KOPT-K1 (cell line): Measurements from ENCODE around the gene MIA3.
A peak's percentile ranks its signal among the peaks of the same experiment; 100 is the strongest.

ENCODE experiments used
- H3K27ac ChIP-seq: fragments of 200-600 bp; sonication (generic); 2 replicates; pipeline ENCODE4 v1.5.1; 2016; ENCODE audit warnings: antibody characterized with exemption, mild to moderate bottlenecking, low read depth, low read length; ENCODE audit not compliant: poor library complexity, severe bottlenecking
- H3K36me3 ChIP-seq: fragments of 200-600 bp; sonication (generic); 2 replicates; pipeline ENCODE4 v1.5.1; 2017; ENCODE audit warnings: antibody characterized with exemption, mild to moderate bottlenecking, low read length, moderate library complexity; ENCODE audit not compliant: insufficient read depth
- H3K9me3 ChIP-seq: fragments of 200-600 bp; sonication (generic); 2 replicates; pipeline ENCODE4 v1.5.1; 2017; ENCODE audit warnings: antibody characterized with exemption, low read length, mild to moderate bottlenecking; ENCODE audit not compliant: insufficient read depth, poor library complexity, severe bottlenecking

Gene MIA3, protein sequence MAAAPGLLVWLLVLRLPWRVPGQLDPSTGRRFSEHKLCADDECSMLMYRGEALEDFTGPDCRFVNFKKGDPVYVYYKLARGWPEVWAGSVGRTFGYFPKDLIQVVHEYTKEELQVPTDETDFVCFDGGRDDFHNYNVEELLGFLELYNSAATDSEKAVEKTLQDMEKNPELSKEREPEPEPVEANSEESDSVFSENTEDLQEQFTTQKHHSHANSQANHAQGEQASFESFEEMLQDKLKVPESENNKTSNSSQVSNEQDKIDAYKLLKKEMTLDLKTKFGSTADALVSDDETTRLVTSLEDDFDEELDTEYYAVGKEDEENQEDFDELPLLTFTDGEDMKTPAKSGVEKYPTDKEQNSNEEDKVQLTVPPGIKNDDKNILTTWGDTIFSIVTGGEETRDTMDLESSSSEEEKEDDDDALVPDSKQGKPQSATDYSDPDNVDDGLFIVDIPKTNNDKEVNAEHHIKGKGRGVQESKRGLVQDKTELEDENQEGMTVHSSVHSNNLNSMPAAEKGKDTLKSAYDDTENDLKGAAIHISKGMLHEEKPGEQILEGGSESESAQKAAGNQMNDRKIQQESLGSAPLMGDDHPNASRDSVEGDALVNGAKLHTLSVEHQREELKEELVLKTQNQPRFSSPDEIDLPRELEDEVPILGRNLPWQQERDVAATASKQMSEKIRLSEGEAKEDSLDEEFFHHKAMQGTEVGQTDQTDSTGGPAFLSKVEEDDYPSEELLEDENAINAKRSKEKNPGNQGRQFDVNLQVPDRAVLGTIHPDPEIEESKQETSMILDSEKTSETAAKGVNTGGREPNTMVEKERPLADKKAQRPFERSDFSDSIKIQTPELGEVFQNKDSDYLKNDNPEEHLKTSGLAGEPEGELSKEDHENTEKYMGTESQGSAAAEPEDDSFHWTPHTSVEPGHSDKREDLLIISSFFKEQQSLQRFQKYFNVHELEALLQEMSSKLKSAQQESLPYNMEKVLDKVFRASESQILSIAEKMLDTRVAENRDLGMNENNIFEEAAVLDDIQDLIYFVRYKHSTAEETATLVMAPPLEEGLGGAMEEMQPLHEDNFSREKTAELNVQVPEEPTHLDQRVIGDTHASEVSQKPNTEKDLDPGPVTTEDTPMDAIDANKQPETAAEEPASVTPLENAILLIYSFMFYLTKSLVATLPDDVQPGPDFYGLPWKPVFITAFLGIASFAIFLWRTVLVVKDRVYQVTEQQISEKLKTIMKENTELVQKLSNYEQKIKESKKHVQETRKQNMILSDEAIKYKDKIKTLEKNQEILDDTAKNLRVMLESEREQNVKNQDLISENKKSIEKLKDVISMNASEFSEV (N-terminal part only)

GRCh38 chr1:222618001-222618879, at the start of gene MIA3:
Gene MIA3 (plus strand): TSS chr1:222618097. CDS start chr1:222618111, 14 bp downstream.
- Histone ChIP-seq H3K9me3 (no peaks in the 10 kb centered on the region), H3K27ac (peak within 1 kb of the TSS; percentile 61), H3K36me3 (peaks cover 14% of the 10 kb centered on the region)

- H3K27ac ChIP-seq: no peak overlapping the region
- peaks cover 91% of the 10 kb centered on the region for H3K36me3 ChIP-seq
- peaks cover 7% of the 10 kb centered on the region for H3K9me3 ChIP-seq
Observed at GRCh38 chr1:222570837-222571236, 47.1 kb upstream of the MIA3 start.

GRCh38 chr1:222579316-222579715, 38.6 kb upstream of the MIA3 start:
- H3K36me3 ChIP-seq: peaks cover 90% of the 10 kb centered on the region
- no peaks in the 10 kb centered on the region for H3K9me3 ChIP-seq
- H3K27ac ChIP-seq: no peak overlapping the region

DNA sequence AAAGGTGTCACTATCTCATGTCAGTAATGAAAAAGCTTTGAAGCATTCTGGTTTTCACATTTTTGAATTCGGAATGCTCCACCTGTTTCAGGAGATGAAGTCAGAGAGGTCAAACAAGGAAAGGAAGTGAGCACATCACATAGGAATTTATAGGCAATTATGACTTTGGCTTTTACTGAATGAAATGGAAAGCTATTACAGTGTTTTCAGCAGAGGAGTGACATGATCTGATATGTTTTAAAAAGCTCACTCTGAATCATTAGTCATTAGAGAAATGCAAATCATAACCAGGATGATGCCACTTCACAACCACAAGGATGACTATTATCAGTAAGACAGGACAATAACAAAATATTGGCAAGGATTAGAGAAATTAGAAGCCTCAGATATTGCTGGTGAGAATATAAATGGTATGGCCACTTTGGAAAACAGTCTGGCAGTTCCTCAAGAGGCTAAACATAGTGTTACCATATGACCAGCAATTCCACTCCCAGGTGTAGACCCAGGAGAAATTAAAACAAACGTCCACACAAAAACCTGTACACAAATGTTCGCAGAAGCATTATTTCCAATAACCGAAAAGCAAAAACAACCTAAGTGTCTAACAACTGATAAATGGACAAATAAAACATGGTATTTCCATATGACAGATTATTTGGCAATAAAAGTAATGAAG, 35.7 kb upstream of the MIA3 start:
- no peak overlapping the region for H3K27ac ChIP-seq
- H3K36me3 ChIP-seq: peaks cover 86% of the 10 kb centered on the region
- H3K9me3 ChIP-seq: no peaks in the 10 kb centered on the region

GRCh38 chr1:222583079-222583478, 34.8 kb upstream of the MIA3 start:
- Histone ChIP-seq H3K9me3 (no peaks in the 10 kb centered on the region), H3K27ac (no peak overlapping the region), H3K36me3 (peaks cover 86% of the 10 kb centered on the region)

- H3K9me3 ChIP-seq: no peaks in the 10 kb centered on the region
- H3K27ac ChIP-seq: no peak overlapping the region
- H3K36me3 ChIP-seq: peaks cover 58% of the 10 kb centered on the region
Observed at GRCh38 chr1:222586842-222587241, 31.1 kb upstream of the MIA3 start.

DNA sequence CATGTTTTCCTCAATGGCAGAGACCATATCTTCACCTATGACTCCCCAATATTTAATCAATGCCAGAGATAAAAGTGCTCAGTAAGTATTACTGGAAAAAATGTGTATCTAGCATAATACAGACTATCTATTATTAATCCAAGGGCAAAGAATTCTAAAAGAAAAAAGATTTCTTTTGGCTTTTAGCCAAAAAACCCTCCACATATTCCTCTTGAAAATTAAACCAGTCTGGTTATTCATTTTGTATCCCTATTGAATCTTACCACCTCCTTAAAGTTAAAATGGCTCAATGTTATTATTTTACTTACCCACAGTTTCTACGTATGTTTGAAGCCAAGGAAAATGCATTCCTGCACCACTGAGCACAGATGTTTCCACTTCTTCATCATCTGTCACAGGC, 29.8 kb upstream of the MIA3 start:
- no peak overlapping the region for H3K27ac ChIP-seq

DNA sequence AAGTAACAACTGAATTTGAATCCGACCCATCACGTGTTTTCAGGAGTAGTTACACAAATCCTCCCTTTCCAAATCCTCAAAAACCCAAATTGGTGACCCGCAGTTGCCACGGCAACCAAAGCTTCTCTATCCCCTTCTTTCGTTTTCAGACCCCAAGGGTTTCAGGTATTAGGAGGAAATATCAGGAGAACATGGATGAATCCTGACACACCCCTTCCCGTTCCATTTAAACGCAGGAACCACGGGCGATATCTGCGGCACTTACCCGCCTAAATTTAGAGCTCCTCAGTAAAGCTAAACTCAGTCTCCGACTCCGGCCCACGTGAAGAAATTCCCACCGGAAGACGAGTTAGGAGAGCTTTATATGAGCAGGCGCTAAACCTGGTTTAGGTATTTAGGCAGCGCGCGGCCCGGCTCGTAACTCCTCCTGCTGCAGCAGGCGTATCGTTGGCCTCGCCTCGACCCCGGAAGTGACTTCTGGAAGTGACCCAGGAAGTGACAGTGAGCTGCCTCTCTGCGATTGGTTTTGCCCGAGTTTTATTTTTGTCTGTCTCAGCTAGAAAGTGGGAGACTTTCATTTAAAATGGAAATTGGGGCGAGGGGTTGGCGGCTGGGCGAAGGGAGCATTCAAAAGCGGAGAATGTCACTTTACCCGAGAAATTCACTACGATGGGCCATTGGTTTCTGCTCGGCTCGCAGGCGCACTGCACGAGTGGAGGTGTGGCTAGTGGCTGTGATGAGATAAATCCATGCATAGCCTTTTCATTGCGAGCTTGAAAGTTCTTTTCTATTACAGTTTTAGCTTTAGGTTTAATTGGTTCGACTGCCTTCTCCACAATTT, 28.2 kb upstream of the MIA3 start, which contains the start of gene TAF1A:
TAF1A (minus strand) TSS at position 472 of the 841 bp plus-strand sequence.
- Histone ChIP-seq H3K9me3 (no peaks in the 10 kb centered on the region), H3K36me3 (peaks cover 34% of the 10 kb centered on the region), H3K27ac (peak within 1 kb of the TSS; percentile 69)

More for the DNA sequence above, 29.8 kb upstream of the MIA3 start:
- peaks cover 45% of the 10 kb centered on the region for H3K36me3 ChIP-seq
- H3K9me3 ChIP-seq: no peaks in the 10 kb centered on the region

GRCh38 chr1:222592171-222592570, 25.7 kb upstream of the MIA3 start:
- no peaks in the 10 kb centered on the region for H3K9me3 ChIP-seq
- no peak overlapping the region for H3K27ac ChIP-seq
- peaks cover 11% of the 10 kb centered on the region for H3K36me3 ChIP-seq

- H3K27ac ChIP-seq: no peak overlapping the region
- no peaks in the 10 kb centered on the region for H3K36me3 ChIP-seq
- no peaks in the 10 kb centered on the region for H3K9me3 ChIP-seq
Observed at GRCh38 chr1:222594789-222595188, 23.1 kb upstream of the MIA3 start.

DNA sequence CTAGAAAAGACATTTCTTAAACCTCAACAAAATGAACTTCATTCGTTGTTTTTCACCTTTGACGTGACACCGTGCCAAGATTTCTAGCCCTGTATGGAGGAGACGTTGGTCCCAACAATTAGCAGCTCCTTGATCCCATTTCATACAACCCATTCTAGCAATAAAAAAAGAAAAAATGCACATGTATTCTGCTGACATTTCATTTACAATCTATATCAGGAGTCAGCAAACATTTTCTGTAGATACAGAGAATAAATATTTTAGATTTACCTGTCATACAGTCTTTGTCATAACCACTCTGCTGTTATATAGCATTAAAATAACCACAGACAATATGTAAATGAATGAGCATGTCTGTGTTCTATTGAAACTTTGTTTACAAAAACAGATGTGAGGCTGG, 21.2 kb upstream of the MIA3 start:
- Histone ChIP-seq H3K27ac (no peak overlapping the region), H3K36me3 (no peaks in the 10 kb centered on the region), H3K9me3 (no peaks in the 10 kb centered on the region)

DNA sequence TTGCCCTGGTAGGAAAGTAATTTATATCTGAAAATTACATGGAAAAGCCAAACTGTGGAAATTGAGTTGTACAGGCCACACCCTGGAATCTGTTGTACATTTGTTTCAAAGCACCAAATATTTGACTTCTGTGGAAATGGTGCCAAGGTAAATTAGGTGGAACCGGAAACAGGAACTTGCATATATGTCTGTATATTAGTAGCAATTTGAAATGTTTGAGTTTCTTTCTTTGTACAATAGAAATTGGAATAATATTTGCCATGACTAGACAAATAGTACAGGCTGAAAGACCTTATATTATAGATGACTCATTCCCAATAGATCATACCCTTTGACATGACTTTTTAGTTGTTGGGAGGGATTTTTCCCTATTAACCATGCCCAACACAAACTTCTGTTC, 17.6 kb upstream of the MIA3 start:
- H3K27ac ChIP-seq: no peak overlapping the region
- no peaks in the 10 kb centered on the region for H3K9me3 ChIP-seq
- H3K36me3 ChIP-seq: no peaks in the 10 kb centered on the region

GRCh38 chr1:222601257-222601656, 16.6 kb upstream of the MIA3 start:
- Histone ChIP-seq H3K27ac (no peak overlapping the region), H3K36me3 (no peaks in the 10 kb centered on the region), H3K9me3 (no peaks in the 10 kb centered on the region)
